Measurements from ENCODE around the gene SLC13A5.

The SLC13A5 gene

DNA sequence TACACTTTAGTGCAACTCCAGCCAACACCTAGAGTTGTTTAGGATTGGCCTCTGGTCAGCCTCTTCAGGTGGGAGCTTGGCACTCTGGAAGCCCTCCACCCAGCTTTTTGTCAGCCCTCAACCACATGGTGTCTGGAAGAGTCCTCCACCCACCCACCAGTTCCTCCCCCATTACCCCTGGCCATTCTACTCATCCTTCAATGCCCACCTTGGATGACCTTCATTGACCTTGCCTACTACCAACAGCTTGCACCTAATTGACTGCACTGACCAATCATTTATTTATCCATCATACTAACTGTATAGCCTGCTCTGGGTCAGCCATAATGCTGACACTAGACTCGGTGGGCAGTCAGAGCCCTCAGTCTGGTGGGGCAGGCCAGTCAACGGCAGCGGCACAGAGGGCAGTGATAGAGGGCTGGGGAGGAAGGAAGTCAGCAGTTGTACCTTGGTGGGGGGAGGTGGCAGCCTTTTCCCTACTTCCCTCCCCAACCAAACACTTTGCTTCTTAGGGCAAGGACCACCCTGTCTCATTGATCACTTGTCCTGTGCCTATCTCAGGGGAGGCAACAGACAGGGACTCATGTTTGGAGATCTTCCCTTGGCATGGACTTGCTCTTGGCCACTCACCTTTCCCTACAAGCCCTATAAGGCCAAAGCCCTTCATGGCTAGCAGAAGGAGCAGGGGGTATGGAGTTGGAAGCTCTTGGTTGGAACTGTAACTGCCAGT lies 29.3 kb downstream of the SLC13A5 start:
- Histone ChIP-seq H3K27ac (replicated peaks) (no peak overlapping the region), H3K27me3 (ENCODE audit: insufficient read depth, poor library complexity, severe bottlenecking) (no peaks in the 10 kb centered on the region), H3K4me3 (replicated peaks; ENCODE audit: insufficient read depth, low read length) (no peak overlapping the region)
- TF ChIP-seq SPI1 (IDR thresholded peaks at IDR 0.05; ENCODE audit: borderline replicate concordance, low read depth) (no peak), POLR2AphosphoS5 (IDR thresholded peaks at IDR 0.05; ENCODE audit: low read depth) (no peak), GABPA (IDR thresholded peaks at IDR 0.05; ENCODE audit: low read depth) (no peak)
- TF ChIP-seq, protein P1, sequence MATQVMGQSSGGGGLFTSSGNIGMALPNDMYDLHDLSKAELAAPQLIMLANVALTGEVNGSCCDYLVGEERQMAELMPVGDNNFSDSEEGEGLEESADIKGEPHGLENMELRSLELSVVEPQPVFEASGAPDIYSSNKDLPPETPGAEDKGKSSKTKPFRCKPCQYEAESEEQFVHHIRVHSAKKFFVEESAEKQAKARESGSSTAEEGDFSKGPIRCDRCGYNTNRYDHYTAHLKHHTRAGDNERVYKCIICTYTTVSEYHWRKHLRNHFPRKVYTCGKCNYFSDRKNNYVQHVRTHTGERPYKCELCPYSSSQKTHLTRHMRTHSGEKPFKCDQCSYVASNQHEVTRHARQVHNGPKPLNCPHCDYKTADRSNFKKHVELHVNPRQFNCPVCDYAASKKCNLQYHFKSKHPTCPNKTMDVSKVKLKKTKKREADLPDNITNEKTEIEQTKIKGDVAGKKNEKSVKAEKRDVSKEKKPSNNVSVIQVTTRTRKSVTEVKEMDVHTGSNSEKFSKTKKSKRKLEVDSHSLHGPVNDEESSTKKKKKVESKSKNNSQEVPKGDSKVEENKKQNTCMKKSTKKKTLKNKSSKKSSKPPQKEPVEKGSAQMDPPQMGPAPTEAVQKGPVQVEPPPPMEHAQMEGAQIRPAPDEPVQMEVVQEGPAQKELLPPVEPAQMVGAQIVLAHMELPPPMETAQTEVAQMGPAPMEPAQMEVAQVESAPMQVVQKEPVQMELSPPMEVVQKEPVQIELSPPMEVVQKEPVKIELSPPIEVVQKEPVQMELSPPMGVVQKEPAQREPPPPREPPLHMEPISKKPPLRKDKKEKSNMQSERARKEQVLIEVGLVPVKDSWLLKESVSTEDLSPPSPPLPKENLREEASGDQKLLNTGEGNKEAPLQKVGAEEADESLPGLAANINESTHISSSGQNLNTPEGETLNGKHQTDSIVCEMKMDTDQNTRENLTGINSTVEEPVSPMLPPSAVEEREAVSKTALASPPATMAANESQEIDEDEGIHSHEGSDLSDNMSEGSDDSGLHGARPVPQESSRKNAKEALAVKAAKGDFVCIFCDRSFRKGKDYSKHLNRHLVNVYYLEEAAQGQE (IDR thresholded peaks at IDR 0.05; ENCODE audit: insufficient replicate concordance, low read depth) = no peak
- TF ChIP-seq, protein P2, sequence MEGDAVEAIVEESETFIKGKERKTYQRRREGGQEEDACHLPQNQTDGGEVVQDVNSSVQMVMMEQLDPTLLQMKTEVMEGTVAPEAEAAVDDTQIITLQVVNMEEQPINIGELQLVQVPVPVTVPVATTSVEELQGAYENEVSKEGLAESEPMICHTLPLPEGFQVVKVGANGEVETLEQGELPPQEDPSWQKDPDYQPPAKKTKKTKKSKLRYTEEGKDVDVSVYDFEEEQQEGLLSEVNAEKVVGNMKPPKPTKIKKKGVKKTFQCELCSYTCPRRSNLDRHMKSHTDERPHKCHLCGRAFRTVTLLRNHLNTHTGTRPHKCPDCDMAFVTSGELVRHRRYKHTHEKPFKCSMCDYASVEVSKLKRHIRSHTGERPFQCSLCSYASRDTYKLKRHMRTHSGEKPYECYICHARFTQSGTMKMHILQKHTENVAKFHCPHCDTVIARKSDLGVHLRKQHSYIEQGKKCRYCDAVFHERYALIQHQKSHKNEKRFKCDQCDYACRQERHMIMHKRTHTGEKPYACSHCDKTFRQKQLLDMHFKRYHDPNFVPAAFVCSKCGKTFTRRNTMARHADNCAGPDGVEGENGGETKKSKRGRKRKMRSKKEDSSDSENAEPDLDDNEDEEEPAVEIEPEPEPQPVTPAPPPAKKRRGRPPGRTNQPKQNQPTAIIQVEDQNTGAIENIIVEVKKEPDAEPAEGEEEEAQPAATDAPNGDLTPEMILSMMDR (IDR thresholded peaks at IDR 0.05; ENCODE audit: insufficient read depth, low read length) = no peak
- no peak for DNase-seq (ENCODE audit: low read depth in 1 of 2, low spot score in 1 of 2)

DNA sequence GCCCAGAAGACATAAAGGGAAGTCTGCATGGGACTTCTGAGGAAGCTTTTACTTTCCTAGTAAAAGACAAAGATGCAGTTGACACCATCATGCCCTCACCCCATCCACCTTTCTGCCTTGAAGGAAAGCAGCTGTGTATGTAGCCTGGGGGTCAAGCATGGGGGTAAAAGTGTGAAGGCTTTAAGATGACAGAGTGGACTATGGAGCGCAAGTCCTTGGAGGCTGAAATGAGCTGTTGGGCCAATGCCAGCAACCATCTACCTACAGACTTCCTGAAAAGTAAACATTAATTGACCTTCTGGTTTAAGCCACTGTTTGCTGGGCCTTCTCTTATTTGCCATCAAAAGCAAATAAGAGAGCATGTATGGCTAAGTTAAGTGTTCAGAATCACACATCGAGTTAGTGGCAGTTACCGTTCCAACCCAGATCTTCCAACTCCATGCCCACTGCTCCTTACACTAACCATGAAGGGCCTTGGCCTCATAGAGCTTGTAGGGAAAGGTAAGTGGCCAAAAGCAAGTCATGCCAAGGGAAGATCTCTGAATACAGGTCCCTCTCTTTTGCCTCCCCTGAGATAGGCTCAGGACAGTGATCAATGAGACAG lies 30.0 kb downstream of the SLC13A5 start:
- TF ChIP-seq POLR2AphosphoS5 (IDR thresholded peaks at IDR 0.05; ENCODE audit: low read depth) (no peak), GABPA (IDR thresholded peaks at IDR 0.05; ENCODE audit: low read depth) (no peak), SPI1 (IDR thresholded peaks at IDR 0.05; ENCODE audit: borderline replicate concordance, low read depth) (no peak)
- TF ChIP-seq, protein P2 (IDR thresholded peaks at IDR 0.05; ENCODE audit: insufficient read depth, low read length) = no peak
- TF ChIP-seq, protein P1 (IDR thresholded peaks at IDR 0.05; ENCODE audit: insufficient replicate concordance, low read depth) = no peak
- no peak overlapping the region for H3K27ac ChIP-seq (replicated peaks)
- DNase-seq (ENCODE audit: low read depth in 1 of 2, low spot score in 1 of 2) = no peak
- H3K4me3 ChIP-seq (replicated peaks; ENCODE audit: insufficient read depth, low read length) = no peak overlapping the region
- no peaks in the 10 kb centered on the region for H3K27me3 ChIP-seq (ENCODE audit: insufficient read depth, poor library complexity, severe bottlenecking)

DNA sequence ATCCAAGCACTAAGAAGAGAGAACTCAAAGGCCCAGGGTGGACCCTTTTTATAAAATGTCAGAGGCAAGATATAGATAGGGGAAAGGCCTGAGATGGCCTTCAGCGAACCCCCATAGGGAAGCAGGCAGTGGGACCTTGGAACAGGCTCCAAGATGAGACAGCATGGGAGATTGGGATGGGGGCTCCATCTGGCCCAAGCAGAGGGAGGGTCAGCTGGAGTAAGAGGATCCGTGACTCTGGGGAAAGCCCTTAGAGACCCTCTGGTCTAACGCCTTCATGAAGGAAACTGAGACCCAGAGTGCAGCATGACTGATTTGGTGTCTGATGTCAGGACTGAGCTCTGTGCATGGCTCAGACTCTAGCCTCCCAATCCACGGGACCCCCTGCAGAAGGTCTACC lies 30.8 kb downstream of the SLC13A5 start:
- Histone ChIP-seq H3K27ac (replicated peaks) (no peak overlapping the region), H3K27me3 (ENCODE audit: insufficient read depth, poor library complexity, severe bottlenecking) (no peaks in the 10 kb centered on the region), H3K4me3 (replicated peaks; ENCODE audit: insufficient read depth, low read length) (no peak overlapping the region)
- TF ChIP-seq SPI1 (IDR thresholded peaks at IDR 0.05; ENCODE audit: borderline replicate concordance, low read depth) (no peak), POLR2AphosphoS5 (IDR thresholded peaks at IDR 0.05; ENCODE audit: low read depth) (no peak), GABPA (IDR thresholded peaks at IDR 0.05; ENCODE audit: low read depth) (no peak)
- TF ChIP-seq, protein P2 (IDR thresholded peaks at IDR 0.05; ENCODE audit: insufficient read depth, low read length) = no peak
- TF ChIP-seq, protein P1 (IDR thresholded peaks at IDR 0.05; ENCODE audit: insufficient replicate concordance, low read depth) = no peak
- no peak for DNase-seq (ENCODE audit: low read depth in 1 of 2, low spot score in 1 of 2)

All from HL-60 (cell line).